ENCODE data around the gene STX1B.
"Not testable (repeated sequence)": the region's sequence is repeated elsewhere in the genome, so short reads cannot be mapped to it uniquely, and the experiment has no call there.

Gene STX1B

DNA sequence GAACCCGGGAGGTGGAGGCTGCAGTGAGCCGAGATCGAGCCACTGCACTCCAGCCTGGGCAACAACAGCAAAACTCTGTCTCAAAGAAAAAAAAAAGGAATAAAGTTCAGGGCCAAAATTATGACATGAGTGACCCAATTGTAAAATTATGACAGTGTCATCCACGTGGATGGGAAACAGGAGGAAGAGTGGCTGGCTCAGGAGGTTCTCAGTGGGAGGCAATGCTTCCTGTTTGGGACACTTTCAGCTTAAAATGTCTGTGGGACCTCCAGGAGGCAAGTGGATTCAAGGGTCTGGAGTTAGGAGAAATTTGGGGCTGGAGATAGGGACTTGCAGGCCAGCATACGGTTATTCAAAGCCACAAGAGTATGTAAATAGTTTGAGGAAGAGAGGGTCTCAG, 14.9 kb upstream of the STX1B start:
- TF ChIP-seq CTCF (IDR thresholded peaks at IDR 0.05; ENCODE audit: low read depth, low read length): no peak
- H3K4me3 ChIP-seq (ENCODE audit: low read depth, low read length): no peak overlapping the region

DNA sequence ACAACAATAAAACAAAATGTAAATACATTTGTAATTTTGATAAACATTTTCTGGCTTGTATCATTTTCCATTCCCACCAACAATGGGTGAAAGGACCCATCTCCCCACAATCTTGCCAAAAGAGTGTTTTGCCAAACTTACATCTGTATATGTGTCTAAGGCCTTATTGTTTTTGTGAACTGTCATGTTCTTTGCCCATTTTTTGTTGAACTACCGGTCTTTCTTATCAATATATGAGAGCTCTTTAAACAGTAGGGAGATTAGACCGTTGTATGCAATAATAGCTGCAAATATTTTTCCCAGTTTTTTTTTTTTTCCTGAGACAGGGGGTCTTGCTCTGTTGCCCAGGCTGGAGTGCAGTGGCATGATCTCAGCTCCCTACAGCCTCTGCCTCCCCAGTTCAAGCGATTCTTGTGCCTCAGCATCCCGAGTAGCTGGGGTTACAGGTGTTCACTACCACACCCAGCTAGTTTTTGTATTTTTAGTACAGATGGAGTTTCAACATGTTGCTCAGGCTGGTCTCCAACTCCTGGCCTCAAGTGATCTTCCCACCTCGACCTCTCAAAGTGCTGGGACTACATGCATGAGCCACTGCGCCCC, 13.3 kb upstream of the STX1B start:
- TF ChIP-seq CTCF (IDR thresholded peaks at IDR 0.05; ENCODE audit: low read depth, low read length): no peak
- H3K4me3 ChIP-seq (ENCODE audit: low read depth, low read length): no peak overlapping the region

GRCh38 chr16:31023252-31023602, 12.8 kb upstream of the STX1B start:
- H3K4me3 ChIP-seq (ENCODE audit: low read depth, low read length): no peak overlapping the region
- no peak for TF ChIP-seq CTCF (IDR thresholded peaks at IDR 0.05; ENCODE audit: low read depth, low read length)

GRCh38 chr16:31022544-31023251, 12.3 kb upstream of the STX1B start:
- no peak for TF ChIP-seq CTCF (IDR thresholded peaks at IDR 0.05; ENCODE audit: low read depth, low read length)
- no peak overlapping the region for H3K4me3 ChIP-seq (ENCODE audit: low read depth, low read length)

- no peak for TF ChIP-seq CTCF (IDR thresholded peaks at IDR 0.05; ENCODE audit: low read depth, low read length)
- no peak overlapping the region for H3K4me3 ChIP-seq (ENCODE audit: low read depth, low read length)
These were observed 10.1 kb upstream of the STX1B start for GRCh38 chr16:31020536-31020935.

- H3K4me3 ChIP-seq (ENCODE audit: low read depth, low read length): not testable (repeated sequence)
These were observed 7.3 kb upstream of the STX1B start for GRCh38 chr16:31017756-31018155.

DNA sequence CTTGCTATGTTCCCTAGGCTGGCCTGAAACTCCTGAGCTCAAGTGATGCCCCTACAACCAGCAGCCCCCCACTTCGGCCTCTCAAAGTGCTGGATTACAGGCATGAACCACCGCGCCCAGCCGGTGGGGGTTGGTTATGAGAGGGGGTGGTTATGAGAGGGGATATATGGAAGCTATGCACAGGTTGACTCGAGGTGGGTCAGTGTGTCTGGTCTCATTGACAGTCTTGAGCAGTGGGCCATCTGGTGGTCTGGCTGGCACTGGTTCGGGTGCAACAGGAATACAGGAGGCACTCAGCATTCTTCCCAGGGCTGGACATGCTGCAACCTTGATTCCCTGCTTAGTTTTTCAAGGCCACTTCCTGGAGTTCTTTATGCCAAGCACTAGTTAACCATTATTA, 5.6 kb upstream of the STX1B start:
- H3K4me3 ChIP-seq (ENCODE audit: low read depth, low read length): no peak overlapping the region

GRCh38 chr16:31013292-31013691, 2.9 kb upstream of the STX1B start:
- H3K4me3 ChIP-seq (ENCODE audit: low read depth, low read length): not testable (repeated sequence)

More for the DNA sequence above, 5.6 kb upstream of the STX1B start:
- TF ChIP-seq CTCF (IDR thresholded peaks at IDR 0.05; ENCODE audit: low read depth, low read length): no peak

DNA sequence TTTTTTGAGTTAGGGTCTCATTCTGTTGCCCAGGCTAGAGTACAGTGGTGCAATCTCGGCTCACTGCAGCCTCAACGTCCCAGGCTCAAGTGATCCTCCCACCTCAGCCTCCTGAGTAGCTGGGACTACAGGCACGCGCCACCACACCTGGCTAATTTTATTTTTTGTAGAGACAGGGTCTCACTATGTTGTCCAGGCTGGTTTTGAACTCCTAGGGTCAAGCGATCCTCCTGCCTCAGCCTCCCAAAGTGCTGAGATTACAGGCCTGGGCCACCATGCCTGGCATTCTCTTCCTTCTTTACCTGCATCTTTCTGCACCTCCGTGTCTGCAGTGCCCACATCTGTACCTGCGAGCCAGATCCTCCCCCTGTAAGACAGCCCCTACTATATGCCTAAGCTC, 1.4 kb upstream of the STX1B start:
- not testable (repeated sequence) for H3K4me3 ChIP-seq (ENCODE audit: low read depth, low read length)

Data from WI38 (cell line).